IPS-18c (cell line): ENCODE measurements around the gene CELA3A.
"Not testable (repeated sequence)": the region's sequence is repeated elsewhere in the genome, so short reads cannot be mapped to it uniquely, and the experiment has no call there.

Source experiments
- H3K4me3 ChIP-seq: 2 replicates; pipeline ENCODE4 v1.7.0; 2013; ENCODE audit warnings: low read depth, mild to moderate bottlenecking, low read length, moderate library complexity; ENCODE audit not compliant: insufficient read depth
- H3K9me3 ChIP-seq: one replicate; pipeline ENCODE4 v1.6.1; 2013; ENCODE audit warnings: mild to moderate bottlenecking, low read length, moderate library complexity; ENCODE audit not compliant: control insufficient read depth, insufficient read depth

The CELA3A gene

GRCh38 chr1:22001409-22001808 is at the start of gene CELA3A:
CELA3A (plus strand) TSS chr1:22001657; CDS start chr1:22001675, 18 bp downstream.
- H3K4me3 ChIP-seq: no peak within 1 kb of the TSS
- H3K9me3 ChIP-seq: no peaks in the 10 kb centered on the region

GRCh38 chr1:21952786-21953520 is 48.5 kb upstream of the CELA3A start:
- no peaks in the 10 kb centered on the region for H3K9me3 ChIP-seq
- no peak overlapping the region for H3K4me3 ChIP-seq

GRCh38 chr1:21955058-21955457 is 46.4 kb upstream of the CELA3A start:
- Histone ChIP-seq H3K9me3 (no peaks in the 10 kb centered on the region), H3K4me3 (no peak overlapping the region)

GRCh38 chr1:21955501-21956281 is 45.8 kb upstream of the CELA3A start:
- H3K9me3 ChIP-seq: no peaks in the 10 kb centered on the region
- no peak overlapping the region for H3K4me3 ChIP-seq

- Histone ChIP-seq H3K4me3 (no peak overlapping the region), H3K9me3 (no peaks in the 10 kb centered on the region)
These were observed 44.5 kb upstream of the CELA3A start for GRCh38 chr1:21956720-21957552.

- Histone ChIP-seq H3K9me3 (no peaks in the 10 kb centered on the region), H3K4me3 (no peak overlapping the region)
These were observed 40.1 kb upstream of the CELA3A start for GRCh38 chr1:21961337-21961736.

- H3K4me3 ChIP-seq: no peak overlapping the region
- H3K9me3 ChIP-seq: no peaks in the 10 kb centered on the region
These were observed 39.7 kb upstream of the CELA3A start for GRCh38 chr1:21961799-21962198.

- H3K9me3 ChIP-seq: no peaks in the 10 kb centered on the region
- no peak overlapping the region for H3K4me3 ChIP-seq
These were observed 37.8 kb upstream of the CELA3A start for GRCh38 chr1:21963477-21964217.

- Histone ChIP-seq H3K4me3 (no peak overlapping the region), H3K9me3 (no peaks in the 10 kb centered on the region)
These were observed 35.0 kb upstream of the CELA3A start for GRCh38 chr1:21966247-21967000.

GRCh38 chr1:21967216-21967615 is 34.2 kb upstream of the CELA3A start:
- not testable (repeated sequence) for H3K9me3 ChIP-seq, H3K4me3 ChIP-seq

GRCh38 chr1:21969066-21969465 is 32.4 kb upstream of the CELA3A start:
- H3K9me3 ChIP-seq, H3K4me3 ChIP-seq: not testable (repeated sequence)

- not testable (repeated sequence) for H3K4me3 ChIP-seq, H3K9me3 ChIP-seq
These were observed 30.9 kb upstream of the CELA3A start for GRCh38 chr1:21970523-21970922.

- H3K4me3 ChIP-seq, H3K9me3 ChIP-seq: not testable (repeated sequence)
These were observed 28.4 kb upstream of the CELA3A start for GRCh38 chr1:21972973-21973441.

- not testable (repeated sequence) for H3K9me3 ChIP-seq, H3K4me3 ChIP-seq
These were observed 27.5 kb upstream of the CELA3A start for GRCh38 chr1:21973948-21974347.

GRCh38 chr1:21974699-21975098 is 26.8 kb upstream of the CELA3A start:
- H3K9me3 ChIP-seq, H3K4me3 ChIP-seq: not testable (repeated sequence)

- H3K9me3 ChIP-seq, H3K4me3 ChIP-seq: not testable (repeated sequence)
These were observed 26.2 kb upstream of the CELA3A start for GRCh38 chr1:21975296-21975695.
